H9 (cell line): ENCODE data around the gene CYP21A2. TPM values are rescaled to one million over a fixed set of nuclear protein-coding genes. Genes with fewer than 3 reads are reported as not detected.

Experiments used
- DNase-seq: peaks from one replicate; pipeline ENCODE4 v3.0.0-alpha.2; 2017
- H2AFZ ChIP-seq: one replicate; pipeline ENCODE4 v1.6.1; 2013; ENCODE audit warnings: mild to moderate bottlenecking, low read length, control low read depth, moderate library complexity
- H2AK5ac ChIP-seq: 2 replicates; pipeline ENCODE4 v1.6.1; 2013; ENCODE audit warnings: low read length, control low read depth, mixed read lengths; ENCODE audit not compliant: insufficient read length
- H2BK120ac ChIP-seq: one replicate; pipeline ENCODE4 v1.6.1; 2013; ENCODE audit warnings: low read depth, mild to moderate bottlenecking, low read length, control low read depth, inconsistent platforms; ENCODE audit not compliant: poor library complexity, severe bottlenecking
- H2BK12ac ChIP-seq: 2 replicates; pipeline ENCODE4 v1.6.1; 2013; ENCODE audit warnings: low read length, control low read depth, mixed read lengths, low read depth; ENCODE audit not compliant: insufficient read length
- H2BK15ac ChIP-seq: 2 replicates; pipeline ENCODE4 v1.6.1; 2013; ENCODE audit warnings: low read depth, low read length, control low read depth
- H2BK20ac ChIP-seq: one replicate; pipeline ENCODE4 v1.6.1; 2013; ENCODE audit warnings: low read depth, mild to moderate bottlenecking, low read length, control low read depth, inconsistent platforms; ENCODE audit not compliant: poor library complexity, severe bottlenecking
- H2BK5ac ChIP-seq: 2 replicates; pipeline ENCODE4 v1.6.1; 2013; ENCODE audit warnings: low read length, control low read depth, mixed read lengths; ENCODE audit not compliant: insufficient read length
- H3K14ac ChIP-seq: 2 replicates; pipeline ENCODE4 v1.6.1; 2013; ENCODE audit warnings: low read length, control low read depth; ENCODE audit not compliant: insufficient read depth
- H3K18ac ChIP-seq: 2 replicates; pipeline ENCODE4 v1.6.1; 2013; ENCODE audit warnings: low read depth, mild to moderate bottlenecking, mixed read lengths, low read length, control low read depth; ENCODE audit not compliant: insufficient read length
- H3K23ac ChIP-seq: 2 replicates; pipeline ENCODE4 v1.6.1; 2013; ENCODE audit warnings: low read length, control low read depth, mixed read lengths, low read depth; ENCODE audit not compliant: insufficient read length
- H3K23me2 ChIP-seq: 2 replicates; pipeline ENCODE4 v1.6.1; 2013; ENCODE audit warnings: low read depth, mild to moderate bottlenecking, mixed read lengths, low read length, control low read depth; ENCODE audit not compliant: insufficient read length, poor library complexity, severe bottlenecking
- H3K27ac ChIP-seq: 2 replicates; pipeline ENCODE4 v1.5.1; 2013; ENCODE audit warnings: low read length, control low read depth, mixed read lengths, low read depth; ENCODE audit not compliant: insufficient read length
- H3K27me3 ChIP-seq: 2 replicates; pipeline ENCODE4 v1.6.1; 2013; ENCODE audit warnings: low read length, control low read depth, inconsistent platforms; ENCODE audit not compliant: insufficient read depth
- H3K4ac ChIP-seq: 2 replicates; pipeline ENCODE4 v1.6.1; 2013; ENCODE audit warnings: low read depth, mild to moderate bottlenecking, control low read depth, inconsistent platforms, low read length, moderate library complexity
- H3K4me1 ChIP-seq: 2 replicates; pipeline ENCODE4 v1.6.1; 2013; ENCODE audit warnings: low read length, control low read depth, inconsistent platforms; ENCODE audit not compliant: insufficient read depth
- H3K4me2 ChIP-seq: 2 replicates; pipeline ENCODE4 v1.6.1; 2013; ENCODE audit warnings: low read length, control low read depth, mixed read lengths; ENCODE audit not compliant: insufficient read length, insufficient read depth
- H3K56ac ChIP-seq: 2 replicates; pipeline ENCODE4 v1.6.1; 2013; ENCODE audit warnings: low read depth, mild to moderate bottlenecking, mixed read lengths, low read length, control low read depth; ENCODE audit not compliant: insufficient read length
- H3K79me1 ChIP-seq: 2 replicates; pipeline ENCODE4 v1.6.1; 2013; ENCODE audit warnings: low read depth, mild to moderate bottlenecking, moderate library complexity, low read length, control low read depth, inconsistent platforms; ENCODE audit not compliant: insufficient read depth, poor library complexity, severe bottlenecking
- H3K79me2 ChIP-seq: 2 replicates; pipeline ENCODE4 v1.6.1; 2013; ENCODE audit warnings: low read length, control low read depth, inconsistent platforms; ENCODE audit not compliant: insufficient read depth
- H3K9ac ChIP-seq: 2 replicates; pipeline ENCODE4 v1.6.1; 2013; ENCODE audit warnings: low read length, control low read depth, mixed read lengths; ENCODE audit not compliant: insufficient read length; ENCODE audit errors: extremely low read depth
- H3K9me3 ChIP-seq: one replicate; pipeline ENCODE4 v1.6.1; 2013; ENCODE audit warnings: low read depth, low read length, inconsistent platforms; ENCODE audit not compliant: control insufficient read depth
- H3T11ph ChIP-seq: one replicate; pipeline ENCODE4 v1.6.1; 2013; ENCODE audit warnings: mild to moderate bottlenecking, low read length, control low read depth, inconsistent platforms
- H4K20me1 ChIP-seq: one replicate; pipeline ENCODE4 v1.6.1; 2013; ENCODE audit not compliant: control insufficient read depth, insufficient read length, insufficient read depth
- H4K5ac ChIP-seq: 2 replicates; pipeline ENCODE4 v1.6.1; 2013; ENCODE audit warnings: low read depth, mild to moderate bottlenecking, mixed read lengths, low read length, control low read depth; ENCODE audit not compliant: insufficient read length
- H4K8ac ChIP-seq: replicated peaks from 2 replicates; pipeline ENCODE4 v1.6.1; 2013; ENCODE audit warnings: low read length, control low read depth, mixed read lengths, low read depth; ENCODE audit not compliant: insufficient read length
- H4K91ac ChIP-seq: 2 replicates; pipeline ENCODE4 v1.6.1; 2013; ENCODE audit warnings: low read depth, mild to moderate bottlenecking, moderate library complexity, mixed read lengths, low read length, control low read depth; ENCODE audit not compliant: insufficient read length
- H3K27ac Mint-ChIP-seq, 3 experiments: 2 replicates in 2 of 3; 3 replicates in 1 of 3; pipeline ENCODE4 v1.8.0; 2020 to 2021; ENCODE audit warnings: mixed read lengths in 3 of 3, mild to moderate bottlenecking in 1 of 3, moderate library complexity in 1 of 3
- H3K27me3 Mint-ChIP-seq: 2 replicates; pipeline ENCODE4 v1.8.0; 2021; ENCODE audit warnings: low read depth, mild to moderate bottlenecking, moderate library complexity, mixed read lengths
- H3K36me3 Mint-ChIP-seq, 3 experiments: 2 replicates in 2 of 3; 3 replicates in 1 of 3; pipeline ENCODE4 v1.8.0; 2020 to 2021; ENCODE audit warnings: low read depth in 3 of 3, mixed read lengths in 3 of 3; ENCODE audit not compliant: insufficient read depth in 1 of 3
- H3K4me1 Mint-ChIP-seq, 2 experiments: 2 replicates each; pipeline ENCODE4 v1.8.0; 2020; ENCODE audit warnings: mixed read lengths in 2 of 2
- H3K4me3 Mint-ChIP-seq, 2 experiments: 2 replicates in 1 of 2; 3 replicates in 1 of 2; pipeline ENCODE4 v1.8.0; 2020 to 2021; ENCODE audit warnings: mild to moderate bottlenecking in 2 of 2, mixed read lengths in 2 of 2, moderate library complexity in 1 of 2
- H3K9me3 Mint-ChIP-seq, 2 experiments: 2 replicates in 1 of 2; 3 replicates in 1 of 2; pipeline ENCODE4 v1.8.0; 2020; ENCODE audit warnings: mild to moderate bottlenecking in 2 of 2, mixed read lengths in 2 of 2, moderate library complexity in 1 of 2
- WGBS: extraction: QIAGEN DNeasy Blood & Tissue Kit; methylation state at CpG from one replicate; pipeline ENCODE4 v1.1.7; 2013; ENCODE audit warnings: missing lambda C conversion rate, low lambda C conversion rate, mixed read lengths; ENCODE audit not compliant: insufficient read length; ENCODE audit errors: extremely low coverage; 5-methylcytosine and 5-hydroxymethylcytosine counted together
- total RNA-seq: library from RNA; stranded (reverse); gene quantifications from 2 replicates; pipeline ENCODE4 v1.2.1, GENCODE V29; 2021
- TF ChIP-seq, protein P1 (sequence below): fragments of 200-600 bp; sonication (generic); conservative IDR thresholded peaks from 3 replicates; pipeline ENCODE4 v1.8.0; 2021; ENCODE audit warnings: antibody characterized with exemption, mild to moderate bottlenecking

The CYP21A2 gene
- total RNA-seq, 1 experiment from 2014 or later = not detected

- Histone ChIP-seq H2BK120ac (no peak overlapping the region), H3K18ac (no peak overlapping the region), H2BK5ac (no peak overlapping the region), H2BK20ac (no peak overlapping the region), H3K79me2 (no peaks in the 10 kb centered on the region), H3K23me2 (no peaks in the 10 kb centered on the region), H2BK12ac (no peak overlapping the region), H2AFZ (no peak overlapping the region), H3K4ac (no peak overlapping the region), H4K8ac (no peak overlapping the region), H4K91ac (no peak overlapping the region), H2BK15ac (0 out of 2 replicates have a peak overlapping the region, but pooled peaks have one; percentile 54), H3K79me1 (no peaks in the 10 kb centered on the region), H3K56ac (no peak overlapping the region), H3K27me3 (no peaks in the 10 kb centered on the region), H3K14ac (no peak overlapping the region), H3K9ac (no peak overlapping the region), H4K5ac (no peak overlapping the region), H2AK5ac (no peak overlapping the region), H3K4me2 (no peak overlapping the region), H3K27ac (no peak overlapping the region), H4K20me1 (no peaks in the 10 kb centered on the region), H3K23ac (no peak overlapping the region), H3K4me1 (no peaks in the 10 kb centered on the region), H3K9me3 (no peaks in the 10 kb centered on the region), H3T11ph (no peak overlapping the region)
- peaks cover 2 to 11% of the 10 kb centered on the region in 2 experiments; a peak in 3 of 4 replicates for H3K4me1 Mint-ChIP-seq
- no CpG with 5 or more reads among the region's 11 CpGs for WGBS
- H3K36me3 Mint-ChIP-seq = no peaks in the 10 kb centered on the region; a peak in 1 of 7 replicates
- no peaks in the 10 kb centered on the region for H3K9me3 Mint-ChIP-seq
- no peak overlapping the region for H3K4me3 Mint-ChIP-seq
- no peak overlapping the region for H3K27ac Mint-ChIP-seq
- DNase-seq = no peak
- no peaks in the 10 kb centered on the region for H3K27me3 Mint-ChIP-seq
- TF ChIP-seq, protein P1, sequence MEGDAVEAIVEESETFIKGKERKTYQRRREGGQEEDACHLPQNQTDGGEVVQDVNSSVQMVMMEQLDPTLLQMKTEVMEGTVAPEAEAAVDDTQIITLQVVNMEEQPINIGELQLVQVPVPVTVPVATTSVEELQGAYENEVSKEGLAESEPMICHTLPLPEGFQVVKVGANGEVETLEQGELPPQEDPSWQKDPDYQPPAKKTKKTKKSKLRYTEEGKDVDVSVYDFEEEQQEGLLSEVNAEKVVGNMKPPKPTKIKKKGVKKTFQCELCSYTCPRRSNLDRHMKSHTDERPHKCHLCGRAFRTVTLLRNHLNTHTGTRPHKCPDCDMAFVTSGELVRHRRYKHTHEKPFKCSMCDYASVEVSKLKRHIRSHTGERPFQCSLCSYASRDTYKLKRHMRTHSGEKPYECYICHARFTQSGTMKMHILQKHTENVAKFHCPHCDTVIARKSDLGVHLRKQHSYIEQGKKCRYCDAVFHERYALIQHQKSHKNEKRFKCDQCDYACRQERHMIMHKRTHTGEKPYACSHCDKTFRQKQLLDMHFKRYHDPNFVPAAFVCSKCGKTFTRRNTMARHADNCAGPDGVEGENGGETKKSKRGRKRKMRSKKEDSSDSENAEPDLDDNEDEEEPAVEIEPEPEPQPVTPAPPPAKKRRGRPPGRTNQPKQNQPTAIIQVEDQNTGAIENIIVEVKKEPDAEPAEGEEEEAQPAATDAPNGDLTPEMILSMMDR = no peak
Measured at GRCh38 chr6:32047084-32047478, 8.9 kb downstream of the CYP21A2 start.
